LNCAP (cell line): Measurements from ENCODE around the gene EFNA5.

Experiments
- CTCF ChIP-seq: fragments of 450-650 bp; IDR thresholded peaks from 2 replicates; pipeline ENCODE4 v1.5.1; 2017; ENCODE audit warnings: mild to moderate bottlenecking

Gene EFNA5

GRCh38 chr5:107665036-107665570, 5.6 kb downstream of the EFNA5 start:
- no peak for TF ChIP-seq CTCF

GRCh38 chr5:107663697-107664096, 7.0 kb downstream of the EFNA5 start:
- TF ChIP-seq CTCF: no peak

GRCh38 chr5:107661650-107662044, 9.1 kb downstream of the EFNA5 start:
- no peak for TF ChIP-seq CTCF

GRCh38 chr5:107661038-107661649, 9.6 kb downstream of the EFNA5 start:
- no peak for TF ChIP-seq CTCF

- TF ChIP-seq CTCF: no peak
Measured at GRCh38 chr5:107658528-107658927, 12.2 kb downstream of the EFNA5 start.

GRCh38 chr5:107655831-107656230, 14.9 kb downstream of the EFNA5 start:
- no peak for TF ChIP-seq CTCF

- TF ChIP-seq CTCF: no peak
Measured at GRCh38 chr5:107654827-107655226, 15.9 kb downstream of the EFNA5 start.

GRCh38 chr5:107653685-107654084, 17.1 kb downstream of the EFNA5 start:
- TF ChIP-seq CTCF: no peak
